Smooth muscle cell of the brain vasculature (primary cell): ENCODE results near the gene GHSR.

ENCODE experiments used
- DNase-seq: peaks from one replicate; pipeline ENCODE4 v3.0.0-alpha.2; 2012; ENCODE audit warnings: low read depth, low spot score

The GHSR gene

GRCh38 chr3:172437713-172438112 is 10.5 kb downstream of the GHSR start:
- DNase-seq: no peak

GRCh38 chr3:172415323-172415722 is 32.9 kb downstream of the GHSR start:
- no peak for DNase-seq

- no peak for DNase-seq
Measured at GRCh38 chr3:172411478-172411947, 36.7 kb downstream of the GHSR start.

- no peak for DNase-seq
Measured at GRCh38 chr3:172410702-172411477, 37.4 kb downstream of the GHSR start.

GRCh38 chr3:172407872-172408271 is 40.4 kb downstream of the GHSR start:
- no peak for DNase-seq

GRCh38 chr3:172405914-172406313 is 42.3 kb downstream of the GHSR start:
- no peak for DNase-seq

GRCh38 chr3:172404237-172404962 is 43.9 kb downstream of the GHSR start:
- DNase-seq: no peak

- no peak for DNase-seq
Measured at GRCh38 chr3:172402892-172403643, 45.2 kb downstream of the GHSR start.

GRCh38 chr3:172402090-172402489 is 46.2 kb downstream of the GHSR start:
- DNase-seq: no peak

- DNase-seq: no peak
Measured at GRCh38 chr3:172398484-172398883, 49.8 kb downstream of the GHSR start.

- DNase-seq: no peak
Measured at GRCh38 chr3:172397716-172398405, 50.4 kb downstream of the GHSR start.

- no peak for DNase-seq
Measured at GRCh38 chr3:172396400-172396799, 51.9 kb downstream of the GHSR start.

GRCh38 chr3:172394692-172395091 is 53.6 kb downstream of the GHSR start:
- no peak for DNase-seq
